Right lung (tissue), 5 donors: ENCODE data around the gene TPST1. TPM values are rescaled to one million over a fixed set of nuclear protein-coding genes. Genes with fewer than 3 reads are reported as not detected.
"Not testable (repeated sequence)": the region's sequence is repeated elsewhere in the genome, so short reads cannot be mapped to it uniquely, and the experiment has no call there.

ENCODE experiments used
- DNase-seq, 2 donors: peaks; one replicate each; pipeline ENCODE4 v3.0.0-alpha.2; 2013
- polyA plus RNA-seq, 5 donors: library from polyadenylated mRNA; unstranded; fragments of 120-200 nt; gene quantifications; one replicate each; pipeline versions ENCODE4 v1.2.1 to v1.2.3, GENCODE V29; 2013; ENCODE audit warnings: inconsistent platforms in 1 of 5, low replicate concordance in 1 of 5; ENCODE audit not compliant: insufficient read length in 5 of 5, insufficient read depth in 1 of 5

TPST1 gene
- polyA plus RNA-seq, 5 donors = 41.3 to 67.7 (median 54.3) TPM

DNA sequence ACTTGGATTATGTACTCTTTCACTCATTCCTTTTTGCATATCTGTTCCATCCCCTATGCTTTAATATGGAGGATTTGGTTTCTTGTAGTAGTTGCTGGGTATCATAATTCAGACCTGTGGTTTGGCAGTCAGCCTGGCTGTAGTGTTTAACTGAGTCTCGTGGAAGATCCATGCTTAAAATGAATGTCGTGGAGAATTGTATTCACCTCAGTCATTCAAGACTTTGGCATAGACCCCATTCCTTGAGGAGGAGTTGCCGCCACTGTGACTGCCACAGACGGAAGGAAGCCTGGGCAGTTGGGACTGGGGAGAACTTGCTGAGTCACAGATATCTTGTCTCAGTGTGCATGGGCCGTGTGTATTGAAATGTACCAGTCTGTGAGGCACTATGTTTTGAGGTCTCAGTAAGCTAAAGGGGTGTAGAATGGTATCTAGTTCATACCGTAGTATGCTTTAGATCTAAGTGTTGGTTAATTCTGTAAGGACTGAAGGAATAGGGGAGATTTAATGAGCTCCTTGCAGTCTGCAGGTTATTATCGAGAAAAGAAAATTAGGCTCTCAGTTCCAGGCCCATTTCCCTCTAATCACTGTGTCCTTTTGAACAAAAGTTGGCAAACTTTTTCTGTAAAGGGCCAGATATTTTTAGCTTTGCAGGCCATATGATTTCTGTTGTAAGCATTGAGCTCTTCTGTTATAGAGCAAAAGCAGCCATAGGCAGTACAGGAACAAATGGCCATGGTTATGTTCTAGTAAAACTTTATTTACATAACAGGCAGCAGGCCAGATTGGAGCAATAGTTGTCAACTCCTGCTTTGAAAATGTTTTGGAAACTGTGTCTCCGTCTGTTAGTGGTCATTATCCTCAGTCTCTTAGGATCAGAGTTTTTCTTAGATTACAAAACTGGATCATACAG is 76.8 kb downstream of the TPST1 start:
- DNase-seq = no peak

DNA sequence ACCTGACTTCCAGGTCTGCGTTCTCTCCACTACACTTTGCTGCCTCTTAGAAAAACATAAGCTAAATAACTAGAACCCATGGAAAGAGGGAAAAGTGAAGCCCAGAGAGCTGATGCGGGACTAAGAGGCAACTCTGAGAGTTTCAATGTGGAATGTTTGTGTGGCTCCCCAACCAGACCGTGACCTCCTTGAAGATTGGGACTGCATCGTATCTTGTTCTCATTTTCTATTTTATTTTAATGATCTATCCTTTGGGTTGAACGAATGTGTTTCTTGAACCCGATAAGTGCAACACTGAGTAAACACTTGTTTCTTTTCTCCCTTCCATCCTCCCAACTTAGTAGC is 77.4 kb downstream of the TPST1 start:
- no peak for DNase-seq

GRCh38 chr7:66283003-66283920 is 78.1 kb downstream of the TPST1 start:
- no peak for DNase-seq

GRCh38 chr7:66296001-66296521 is 90.9 kb downstream of the TPST1 start:
- DNase-seq = no peak

DNA sequence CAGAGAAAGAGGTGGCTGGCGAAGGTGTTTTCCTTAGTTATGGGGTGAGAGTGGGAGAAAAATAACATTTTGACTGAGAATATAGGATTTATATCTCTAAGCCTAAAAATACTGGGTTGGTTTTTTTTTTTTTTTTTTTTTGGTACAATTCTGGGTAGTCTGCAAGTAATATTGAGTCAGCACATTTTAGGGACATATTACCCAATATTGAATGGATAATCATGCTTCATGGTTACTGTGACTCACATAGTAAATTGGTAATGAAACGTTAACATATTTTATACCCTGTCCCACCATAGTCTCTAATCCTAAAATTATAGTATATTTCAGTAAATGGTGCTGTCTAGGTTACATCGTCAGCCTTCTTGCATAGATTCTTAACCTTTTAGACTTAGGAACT is 91.4 kb downstream of the TPST1 start:
- DNase-seq = no peak

DNA sequence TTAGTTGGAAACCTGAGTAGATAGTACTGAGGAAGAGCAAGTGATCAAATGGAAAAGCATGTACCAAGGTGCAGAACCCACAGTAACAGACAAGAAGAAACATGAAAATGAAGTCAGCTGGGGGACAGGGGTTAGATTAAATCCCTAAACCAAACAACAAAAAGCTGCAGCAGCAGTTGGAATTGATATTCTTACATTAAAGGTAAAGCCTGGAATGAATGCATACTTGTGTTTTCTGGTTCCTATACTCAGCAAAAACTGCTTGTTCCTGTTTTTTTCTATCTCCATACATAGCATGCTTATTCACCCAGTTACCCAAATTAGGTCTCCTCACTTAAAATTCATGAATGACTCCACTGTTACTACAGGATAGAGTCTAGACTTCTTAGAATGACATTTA is 92.4 kb downstream of the TPST1 start:
- no peak for DNase-seq

DNA sequence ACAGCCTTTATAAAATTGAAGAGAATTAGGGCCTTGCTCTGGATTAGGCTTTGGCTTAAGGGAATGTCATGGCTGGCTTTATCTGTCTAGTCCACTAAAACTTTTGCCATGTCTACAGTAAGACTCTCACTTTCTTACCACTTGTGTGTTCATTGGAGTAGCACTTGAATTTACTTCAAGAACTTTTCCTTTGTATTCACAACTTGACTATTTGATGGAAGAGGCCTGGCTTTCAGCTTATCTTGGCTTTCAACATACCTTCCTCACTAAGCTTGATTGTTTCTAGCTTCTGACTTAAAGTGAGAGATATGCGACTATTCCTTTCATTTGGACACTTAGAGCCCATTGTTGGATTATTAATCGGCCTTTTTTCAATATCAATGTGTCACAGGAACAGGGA is 96.1 kb downstream of the TPST1 start:
- no peak for DNase-seq

GRCh38 chr7:66301737-66302136 is 96.6 kb downstream of the TPST1 start:
- DNase-seq = no peak

DNA sequence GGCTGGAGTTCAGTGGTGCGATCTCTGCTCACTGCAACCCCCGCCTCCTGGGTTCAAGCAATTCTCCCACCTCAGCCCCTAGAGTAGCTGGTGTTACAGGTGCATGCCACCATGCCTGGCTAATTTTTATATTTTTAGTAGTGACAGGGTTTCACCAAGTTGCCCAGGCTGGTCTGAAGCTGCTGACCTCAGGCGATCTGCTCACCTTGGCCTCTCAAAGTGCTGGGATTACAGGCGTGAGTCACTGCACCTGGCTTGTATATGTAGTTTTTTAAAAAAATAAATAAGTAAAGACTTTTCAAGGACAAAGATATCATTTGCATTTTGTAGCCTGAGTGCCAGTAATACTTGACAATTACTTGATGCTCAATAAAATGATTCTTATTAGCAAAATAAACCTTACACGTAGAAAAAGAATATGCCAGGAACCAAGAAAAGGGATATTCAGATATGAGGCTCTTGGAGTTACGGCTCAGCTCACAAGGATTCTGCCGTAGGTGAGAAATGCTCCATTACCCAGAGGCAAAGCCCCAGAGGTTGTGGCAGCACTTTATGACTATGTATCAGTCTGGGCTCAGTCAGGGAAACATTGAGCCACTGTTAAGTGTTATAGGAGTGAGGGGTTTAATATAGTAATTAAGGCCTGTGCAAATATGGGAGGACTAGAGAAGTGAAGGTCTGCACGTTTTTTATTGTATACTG is 98.5 kb downstream of the TPST1 start:
- no peak for DNase-seq

GRCh38 chr7:66304536-66304935 is 99.4 kb downstream of the TPST1 start:
- no peak for DNase-seq

GRCh38 chr7:66306243-66306642 is 101.1 kb downstream of the TPST1 start:
- no peak for DNase-seq

DNA sequence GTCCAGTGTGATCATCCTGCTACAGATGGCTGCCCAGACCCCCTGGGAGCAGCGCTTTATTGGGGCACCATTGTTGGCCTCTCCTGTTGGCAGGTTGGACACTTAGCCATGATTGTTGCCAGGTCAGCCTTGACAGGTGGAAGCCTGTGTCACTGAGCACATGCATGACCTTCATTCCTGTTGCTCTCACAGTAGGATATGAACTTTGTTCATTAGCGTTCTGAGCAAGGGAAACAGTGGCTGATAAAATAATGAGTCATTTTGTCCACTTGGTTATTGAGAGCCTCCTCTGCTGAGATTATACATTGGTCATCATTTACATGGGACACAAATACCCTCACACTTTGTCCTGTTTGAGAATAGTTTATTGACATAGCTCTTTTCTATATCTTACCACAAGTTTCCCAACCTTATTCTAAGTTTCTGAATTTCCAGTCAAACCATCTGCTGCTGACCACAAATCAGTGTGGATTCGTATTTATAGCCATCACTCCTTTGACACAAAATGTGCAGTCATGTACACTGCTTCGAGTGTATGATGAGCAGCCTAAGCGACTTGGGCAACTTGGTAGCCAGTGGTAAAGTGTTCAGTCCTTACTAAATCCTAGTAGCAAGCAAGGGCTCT is 102.6 kb downstream of the TPST1 start:
- no peak for DNase-seq

- DNase-seq = no peak
Measured at GRCh38 chr7:66308411-66308810, 103.3 kb downstream of the TPST1 start.

GRCh38 chr7:66310620-66311019 is 105.5 kb downstream of the TPST1 start:
- DNase-seq = no peak

DNA sequence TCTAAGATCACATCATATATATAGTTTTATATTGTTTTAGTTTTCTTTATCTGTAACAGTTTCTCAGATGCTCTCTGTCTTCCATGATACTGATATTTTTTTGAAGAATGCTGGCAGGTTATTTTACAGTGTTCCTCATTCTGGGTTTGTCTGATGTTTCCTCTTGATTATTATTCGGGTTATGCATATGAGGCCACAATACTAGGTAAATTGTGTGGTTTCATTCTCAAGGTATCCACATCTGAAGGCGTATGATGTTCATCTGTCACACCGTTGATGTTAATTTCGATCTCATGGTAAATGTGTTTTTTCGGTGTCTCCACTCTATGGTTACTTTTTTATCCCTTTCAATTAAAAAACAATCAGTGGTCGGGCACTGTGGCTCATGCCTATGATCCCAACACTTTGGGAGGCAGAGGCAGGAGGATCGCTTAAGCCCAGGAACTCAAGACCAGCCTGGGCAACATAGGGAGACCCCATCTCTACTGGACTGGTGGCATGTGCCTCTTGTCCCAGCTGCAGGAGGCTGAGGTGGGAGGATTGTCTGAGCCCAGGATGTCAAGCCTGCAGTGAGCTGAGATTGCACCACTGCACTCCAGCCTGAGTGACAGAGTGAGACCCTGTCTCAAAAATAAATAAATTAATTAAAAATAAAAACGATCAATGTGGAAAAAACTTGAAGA is 108.9 kb downstream of the TPST1 start:
- no peak for DNase-seq

- DNase-seq = no peak
Measured at GRCh38 chr7:66315192-66315591, 110.1 kb downstream of the TPST1 start.

- DNase-seq = no peak
Measured at GRCh38 chr7:66319407-66319979, 114.4 kb downstream of the TPST1 start.

GRCh38 chr7:66321283-66321682 is 116.1 kb downstream of the TPST1 start:
- no peak for DNase-seq

- DNase-seq = peak in 1 of 2 donors; percentile 53
Measured at GRCh38 chr7:66323114-66323796, 118.1 kb downstream of the TPST1 start.

DNA sequence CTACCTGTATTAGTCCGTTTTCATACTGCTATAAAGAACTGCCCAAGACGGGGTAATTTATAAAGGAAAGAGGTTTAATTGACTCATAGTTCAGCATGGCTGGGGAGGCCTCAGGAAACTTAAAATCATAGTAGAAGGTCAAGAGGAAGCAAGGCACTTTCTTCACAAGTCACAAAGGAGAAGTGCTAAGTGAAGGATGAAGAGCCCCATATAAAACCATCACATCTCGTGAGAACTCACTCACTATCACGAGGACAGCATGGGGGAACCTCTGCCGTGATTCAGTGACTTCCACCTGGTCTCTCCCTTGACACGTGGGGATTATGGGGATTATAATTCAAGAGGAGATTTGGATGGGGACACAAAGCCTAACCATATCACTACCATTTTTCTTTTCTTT is 119.9 kb downstream of the TPST1 start:
- not testable (repeated sequence) for DNase-seq
